Amygdala (tissue), 56 donors: Measurements from ENCODE around the gene CENPV.
"Not testable (repeated sequence)": the region's sequence is repeated elsewhere in the genome, so short reads cannot be mapped to it uniquely, and the experiment has no call there.

Experiments used
- DNase-seq, 56 donors: peaks; one replicate each; lab custom pipeline; 2025; lab: John Stamatoyannopoulos, UW

Gene CENPV

DNA sequence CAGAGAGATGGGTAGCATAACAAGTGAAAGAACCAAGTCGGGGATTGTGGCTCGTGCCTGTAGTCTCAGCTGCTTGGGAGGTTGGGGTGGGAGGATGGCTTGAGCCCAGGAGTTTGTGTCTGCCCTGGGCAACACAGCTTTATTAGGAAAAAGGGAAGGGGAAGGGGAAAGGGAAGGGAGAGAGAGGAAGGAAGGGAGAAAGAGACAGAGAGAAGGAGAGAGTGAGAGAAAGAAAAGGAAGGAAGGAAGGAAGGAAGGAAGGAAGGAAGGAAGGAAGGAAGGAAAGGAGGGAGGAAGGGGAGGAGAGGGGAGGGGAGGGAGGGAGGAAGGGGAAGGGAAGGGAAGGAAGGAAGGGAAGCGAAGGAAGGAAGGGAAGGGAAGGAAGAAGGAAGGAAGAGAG is 33.3 kb downstream of the CENPV start:
- DNase-seq = no peak

DNA sequence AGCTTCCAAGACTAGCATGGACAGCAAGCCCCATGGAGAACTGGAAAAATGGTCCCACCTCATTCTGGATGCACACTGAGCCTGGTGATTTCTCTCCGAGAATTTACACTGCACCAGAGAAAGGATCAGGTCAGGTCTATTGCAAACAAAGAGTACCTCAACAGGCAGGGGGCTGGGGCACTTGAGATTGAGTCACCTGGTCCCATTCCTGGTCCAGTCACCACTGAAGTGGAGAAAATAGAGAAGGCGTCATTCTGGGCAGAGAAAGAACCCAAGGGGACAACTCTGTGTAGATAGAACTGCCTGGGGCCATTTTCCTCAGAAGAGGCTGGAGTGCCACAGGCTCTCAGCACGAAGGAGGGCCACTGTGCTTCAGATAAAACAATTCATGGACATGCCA is 38.4 kb downstream of the CENPV start:
- DNase-seq = no peak

DNA sequence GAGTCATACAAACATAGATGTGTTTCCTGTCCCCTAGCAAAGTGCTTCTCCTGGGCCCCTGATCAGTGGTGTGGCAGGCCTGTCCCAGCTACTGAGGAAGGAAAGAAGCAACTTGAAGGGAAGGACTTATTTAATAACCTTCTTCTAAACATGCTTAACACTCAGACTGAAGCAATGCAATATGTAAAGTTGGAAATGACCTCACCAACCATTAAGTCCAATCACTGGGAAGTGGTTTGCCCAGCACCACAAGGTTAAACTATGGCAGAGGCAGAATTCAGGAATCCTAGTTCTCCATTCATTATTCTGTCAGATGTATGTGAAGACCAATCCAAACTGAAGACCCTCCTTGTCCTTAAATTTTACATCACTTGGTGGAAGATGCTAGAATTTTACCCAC is 39.1 kb downstream of the CENPV start:
- DNase-seq = no peak

DNA sequence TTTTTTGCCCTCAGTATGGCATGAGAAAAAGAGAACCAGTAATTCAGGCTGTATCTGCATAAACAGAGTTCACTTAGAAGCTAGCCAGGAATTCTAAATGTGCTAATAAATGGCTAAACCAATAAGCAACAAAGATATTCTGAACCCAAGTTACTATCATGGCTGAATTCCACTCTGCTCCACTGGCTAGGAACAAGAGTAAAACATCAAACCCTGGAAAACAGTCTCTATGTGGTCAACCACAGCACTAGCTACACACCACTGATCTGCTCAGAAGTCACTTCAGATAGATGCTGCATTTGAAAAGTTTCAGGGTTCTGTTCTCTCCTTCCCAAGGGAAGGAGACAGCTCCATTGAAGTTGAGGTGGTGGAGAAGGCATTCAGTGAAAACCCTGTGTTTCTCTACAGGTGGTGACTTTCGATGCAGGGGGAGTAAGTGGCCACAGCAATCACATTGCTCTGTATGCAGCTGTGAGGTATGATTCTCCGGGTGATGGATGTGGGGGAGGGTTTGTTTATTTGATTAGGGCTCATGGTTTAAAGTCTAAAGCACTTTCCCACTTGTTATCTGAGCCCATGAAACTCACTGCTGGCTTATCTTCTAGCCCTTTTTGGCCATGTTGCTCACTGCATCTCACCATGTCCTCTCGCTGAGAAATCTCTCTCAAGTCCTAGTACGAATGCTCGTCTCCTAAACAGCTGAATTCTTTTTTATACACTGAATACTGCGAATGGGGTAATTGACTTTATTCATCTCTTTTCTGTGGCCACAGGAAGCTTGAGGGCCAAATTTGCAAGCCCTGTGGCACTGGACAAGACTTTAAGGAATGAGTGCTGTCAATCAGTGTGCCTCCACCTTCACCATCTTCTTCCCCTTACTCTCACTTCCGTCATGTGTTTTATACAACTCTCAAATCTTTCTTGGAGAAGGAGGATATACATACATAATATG is 39.9 kb downstream of the CENPV start:
- DNase-seq = no peak

DNA sequence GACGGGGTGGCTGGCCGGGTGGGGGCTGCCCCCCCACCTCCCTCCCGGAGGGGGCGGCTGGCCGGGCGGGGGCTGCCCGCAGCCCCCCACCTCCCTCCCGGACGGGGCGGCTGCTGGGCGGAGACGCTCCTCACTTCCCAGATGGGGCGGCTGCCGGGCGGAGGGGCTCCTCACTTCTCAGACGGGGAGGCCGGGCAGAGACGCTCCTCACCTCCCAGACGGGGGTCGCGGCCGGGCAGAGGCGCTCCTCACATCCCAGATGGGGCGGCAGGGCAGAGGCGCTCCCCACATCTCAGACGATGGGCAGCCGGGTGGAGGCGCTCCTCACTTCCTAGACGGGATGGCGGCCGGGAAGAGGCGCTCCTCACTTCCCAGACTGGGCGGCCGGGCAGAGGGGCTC is 41.2 kb downstream of the CENPV start:
- not testable (repeated sequence) for DNase-seq

DNA sequence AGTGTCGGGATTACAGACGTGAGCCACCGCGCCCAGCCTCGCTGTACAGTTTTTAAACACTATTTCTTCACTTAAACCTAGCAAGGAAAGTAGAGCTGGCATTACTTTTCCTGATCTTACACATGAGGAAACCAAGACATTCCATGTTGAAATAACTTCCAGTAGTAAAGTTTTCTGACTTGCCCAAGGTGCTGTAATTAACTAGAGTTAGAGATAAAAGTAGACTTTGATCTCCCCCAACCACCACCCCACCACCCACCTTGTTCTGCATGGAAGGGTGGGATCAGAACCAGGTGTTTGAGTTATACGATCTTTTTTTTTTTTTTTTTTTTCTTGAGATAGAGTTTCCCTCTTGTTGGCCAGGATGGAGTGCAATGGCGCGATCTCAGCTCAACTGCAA is 47.1 kb downstream of the CENPV start:
- DNase-seq = no peak

DNA sequence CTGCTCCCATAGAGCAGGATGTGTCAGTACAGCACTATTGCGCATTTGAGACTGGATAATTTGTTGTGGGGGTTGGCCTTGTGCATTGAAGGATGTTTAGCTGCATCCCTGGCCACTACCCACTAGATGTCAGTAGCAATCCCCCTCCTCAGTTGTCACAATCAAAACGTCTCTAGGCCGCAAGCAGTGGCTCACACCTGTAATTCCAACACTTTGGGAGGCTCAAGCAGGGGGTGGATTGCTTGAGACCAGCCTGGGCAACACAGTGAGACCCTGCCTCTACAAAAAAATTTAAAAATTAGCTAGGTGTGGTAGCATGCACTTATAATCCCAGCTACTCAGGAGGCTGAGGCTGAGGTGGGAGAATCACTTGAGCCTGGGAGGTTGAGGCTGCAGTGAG is 48.4 kb downstream of the CENPV start:
- no peak for DNase-seq

DNA sequence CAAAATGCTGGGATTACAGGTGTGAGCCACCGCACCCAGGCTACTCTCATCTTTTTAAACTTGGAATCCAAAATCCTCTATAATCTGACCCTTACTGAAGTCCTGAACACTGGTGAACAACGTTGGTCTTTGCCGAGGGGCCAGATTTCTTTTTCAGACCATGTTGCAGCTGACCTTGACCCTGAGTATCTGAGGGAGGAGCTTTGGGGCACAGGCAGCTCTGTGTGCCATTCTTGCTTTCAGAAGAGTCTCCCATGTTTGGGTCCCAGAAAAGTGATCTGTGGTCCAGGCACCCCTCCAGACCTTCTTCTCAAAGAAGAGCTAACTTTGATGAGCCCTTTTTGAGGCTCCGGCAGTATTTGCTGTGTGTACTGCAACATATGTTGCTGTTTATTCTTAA is 50.4 kb downstream of the CENPV start:
- no peak for DNase-seq

DNA sequence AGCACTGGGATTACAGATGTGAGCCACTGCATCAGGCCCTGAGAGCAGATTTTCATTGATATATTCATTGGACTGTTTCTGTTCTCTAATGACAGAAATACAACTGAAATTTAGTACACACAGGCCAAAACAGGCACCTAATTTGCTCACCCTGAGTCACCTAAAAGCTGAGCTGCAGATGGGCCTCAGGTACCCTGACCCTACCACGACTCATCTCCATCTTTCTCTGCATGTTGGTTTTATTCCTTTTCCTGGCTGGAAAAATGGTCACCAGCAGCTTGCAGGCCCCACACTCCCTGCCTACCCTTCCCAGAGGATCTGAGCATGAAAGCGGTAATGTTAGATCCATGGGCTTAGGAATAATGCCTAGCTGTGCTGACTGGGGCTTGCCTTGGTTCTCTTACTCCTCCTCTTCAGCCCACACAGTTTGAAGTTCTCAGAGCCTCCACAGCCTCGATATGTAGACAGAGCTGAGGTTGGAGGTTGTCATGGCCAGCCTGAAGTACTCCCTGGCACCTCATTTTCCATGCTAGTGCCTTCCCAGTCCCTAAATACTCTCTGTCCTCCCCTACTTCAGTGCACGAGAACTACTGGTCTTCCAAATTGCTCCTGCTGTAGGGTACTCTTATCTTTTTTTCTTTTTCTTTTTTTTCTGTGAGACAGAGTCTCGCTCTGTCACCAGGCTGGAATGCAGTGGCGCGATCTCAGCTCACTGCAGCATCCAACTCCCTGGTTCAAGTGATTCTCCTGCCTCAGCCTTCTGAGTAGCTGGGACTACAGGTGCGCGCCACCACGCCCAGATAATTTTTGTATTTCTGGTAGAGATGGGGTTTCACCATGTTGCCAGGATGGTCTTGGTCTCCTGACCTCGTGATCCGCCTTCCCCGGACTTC is 51.1 kb downstream of the CENPV start:
- DNase-seq = no peak

DNA sequence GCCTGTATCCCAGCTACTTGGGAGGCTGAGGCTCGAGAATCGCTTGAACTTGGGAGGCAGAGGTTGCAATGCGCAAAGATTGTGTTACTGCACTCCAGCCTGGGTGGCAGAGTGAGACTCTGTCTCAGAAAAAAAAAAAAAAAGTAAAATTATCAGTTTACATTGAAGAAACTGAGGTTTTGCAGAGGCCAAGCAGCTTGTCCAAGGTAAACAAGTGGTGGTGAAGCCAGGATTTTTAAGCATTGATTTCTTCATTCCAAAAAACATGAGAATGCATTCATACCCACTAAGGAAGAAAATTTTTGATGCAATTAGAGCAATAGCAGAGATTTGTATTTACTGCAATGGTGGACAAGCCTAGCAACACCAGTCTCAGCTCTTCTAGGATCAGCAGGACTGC is 52.7 kb downstream of the CENPV start:
- no peak for DNase-seq

DNA sequence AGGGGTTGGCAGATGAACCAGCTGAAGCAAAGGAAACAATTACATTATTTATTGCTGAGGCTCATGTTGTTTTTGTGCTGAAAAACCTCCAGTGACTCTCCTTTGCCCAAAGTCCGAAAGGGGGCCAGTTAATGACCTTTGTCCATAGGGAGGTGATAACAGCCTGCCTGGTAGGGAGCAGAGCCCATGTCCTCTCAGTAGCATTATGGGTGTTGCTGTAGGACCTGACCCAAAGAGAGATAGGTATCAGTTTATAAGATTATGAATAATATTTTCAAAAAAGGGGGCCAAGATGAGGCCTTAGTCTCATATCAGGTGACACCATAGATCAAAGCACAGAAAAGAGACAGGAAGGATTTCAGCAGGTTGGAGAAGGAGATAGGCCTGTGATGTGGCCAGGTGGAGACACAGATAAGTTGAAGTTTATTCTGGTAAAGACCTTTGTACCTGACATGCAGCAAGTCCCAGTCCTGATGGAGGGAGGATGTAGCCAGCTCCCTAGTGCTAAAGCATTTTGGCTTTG is 55.1 kb downstream of the CENPV start:
- DNase-seq = no peak

DNA sequence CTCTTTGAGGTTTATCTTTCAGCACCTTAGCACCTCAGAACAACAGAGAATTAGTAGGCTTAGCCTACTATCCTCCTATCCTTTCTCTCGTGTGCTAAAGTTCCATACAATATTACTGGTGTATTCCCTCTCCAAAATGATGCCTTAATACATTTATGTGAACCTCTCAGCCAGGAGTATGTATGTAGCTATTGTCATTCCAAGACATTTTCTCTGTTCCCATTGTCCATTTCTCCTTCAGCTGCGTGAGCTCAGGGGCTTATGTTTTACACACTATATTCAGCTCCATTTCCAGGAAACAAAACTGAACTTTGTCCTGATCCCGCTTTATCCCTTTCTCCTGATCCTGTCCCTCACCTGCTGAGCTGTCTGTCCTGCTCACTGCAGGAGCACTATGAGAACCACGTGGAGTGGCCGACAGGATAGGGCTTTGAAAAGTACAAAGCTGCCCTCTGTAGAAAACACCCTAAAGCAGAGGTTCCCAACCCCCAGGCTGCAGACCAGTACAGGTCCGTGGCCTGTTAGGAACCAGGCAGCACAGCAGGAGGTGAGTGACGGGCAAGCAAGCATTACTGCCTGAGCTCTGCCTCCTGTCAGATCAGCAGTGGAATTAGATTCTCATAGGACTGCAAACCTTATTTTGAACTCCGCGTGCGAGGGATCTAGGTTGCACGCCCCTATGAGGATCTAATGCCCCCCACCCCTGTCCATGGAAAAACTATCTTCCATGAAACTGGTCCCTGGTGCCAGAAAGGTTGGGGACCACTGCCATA is 55.7 kb downstream of the CENPV start:
- DNase-seq = no peak

DNA sequence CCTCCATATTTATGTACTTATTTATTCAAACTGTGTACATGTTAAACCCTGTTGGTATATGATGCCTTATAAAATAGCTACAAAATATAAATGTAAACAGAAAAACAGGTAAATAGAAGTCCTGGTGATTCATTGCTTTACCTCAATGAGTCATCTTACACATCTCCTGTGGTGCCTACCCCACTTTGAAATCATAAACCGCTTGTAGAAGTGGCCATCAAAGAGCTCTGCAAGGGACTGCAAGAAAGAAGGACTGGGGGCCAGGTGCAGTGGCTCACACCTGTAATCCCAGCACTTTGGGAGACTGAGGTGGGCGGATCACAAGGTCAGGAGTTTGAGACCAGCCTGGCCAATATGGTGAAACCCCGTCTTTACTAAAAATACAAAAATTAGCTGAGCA is 57.2 kb downstream of the CENPV start:
- not testable (repeated sequence) for DNase-seq

DNA sequence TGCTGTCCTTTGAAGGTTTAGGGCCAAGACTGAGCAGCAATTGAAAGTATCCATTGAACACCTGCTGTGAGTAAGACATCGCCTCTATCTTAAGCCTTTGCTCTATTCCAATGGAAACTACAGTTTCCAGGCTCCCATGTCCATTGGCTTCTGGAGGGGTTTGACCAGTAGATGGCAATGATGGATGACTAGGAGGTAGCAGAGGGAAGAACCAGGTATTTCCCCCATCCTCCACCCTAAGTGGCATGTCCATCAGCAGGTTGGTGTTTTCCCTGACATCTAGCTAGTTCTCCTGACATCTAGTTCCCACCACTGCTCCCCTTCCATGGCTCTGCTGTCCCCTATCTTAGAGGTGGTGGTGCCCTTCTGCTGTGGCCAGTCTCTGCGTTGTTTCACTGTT is 58.7 kb downstream of the CENPV start:
- no peak for DNase-seq

DNA sequence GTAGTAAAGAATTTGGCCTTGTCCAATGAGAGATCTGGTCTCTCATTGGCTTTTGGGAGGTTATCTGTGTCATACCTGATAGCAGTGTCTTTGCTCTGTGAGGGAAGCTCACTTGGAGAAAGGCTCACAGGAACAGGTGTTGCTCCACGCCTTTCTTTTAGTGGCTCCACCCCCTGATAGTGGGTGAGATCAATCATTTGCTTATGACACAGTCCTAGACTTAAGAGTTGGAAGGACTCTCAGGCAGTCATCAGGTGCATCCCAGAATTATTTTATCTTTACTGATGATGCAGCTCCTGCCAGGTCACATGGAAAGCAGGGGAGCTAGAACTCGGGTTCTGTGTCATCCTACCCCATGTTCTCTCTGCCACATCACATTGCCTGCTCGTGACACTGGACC is 59.3 kb downstream of the CENPV start:
- no peak for DNase-seq
